Measurements from ENCODE around the gene IGSF22.

GRCh38 chr11:18737642-18738041 is 11.7 kb upstream of the IGSF22 start:
- TF ChIP-seq MXI1 (conservative IDR thresholded peaks at IDR 0.05; ENCODE audit: poor library complexity, severe bottlenecking): no peak
- TF ChIP-seq CTCF (IDR thresholded peaks at IDR 0.05; ENCODE audit: poor library complexity, severe bottlenecking): no peak
- TF ChIP-seq POLR2AphosphoS5 (IDR thresholded peaks at IDR 0.05): no peak
- TF ChIP-seq, protein P1, sequence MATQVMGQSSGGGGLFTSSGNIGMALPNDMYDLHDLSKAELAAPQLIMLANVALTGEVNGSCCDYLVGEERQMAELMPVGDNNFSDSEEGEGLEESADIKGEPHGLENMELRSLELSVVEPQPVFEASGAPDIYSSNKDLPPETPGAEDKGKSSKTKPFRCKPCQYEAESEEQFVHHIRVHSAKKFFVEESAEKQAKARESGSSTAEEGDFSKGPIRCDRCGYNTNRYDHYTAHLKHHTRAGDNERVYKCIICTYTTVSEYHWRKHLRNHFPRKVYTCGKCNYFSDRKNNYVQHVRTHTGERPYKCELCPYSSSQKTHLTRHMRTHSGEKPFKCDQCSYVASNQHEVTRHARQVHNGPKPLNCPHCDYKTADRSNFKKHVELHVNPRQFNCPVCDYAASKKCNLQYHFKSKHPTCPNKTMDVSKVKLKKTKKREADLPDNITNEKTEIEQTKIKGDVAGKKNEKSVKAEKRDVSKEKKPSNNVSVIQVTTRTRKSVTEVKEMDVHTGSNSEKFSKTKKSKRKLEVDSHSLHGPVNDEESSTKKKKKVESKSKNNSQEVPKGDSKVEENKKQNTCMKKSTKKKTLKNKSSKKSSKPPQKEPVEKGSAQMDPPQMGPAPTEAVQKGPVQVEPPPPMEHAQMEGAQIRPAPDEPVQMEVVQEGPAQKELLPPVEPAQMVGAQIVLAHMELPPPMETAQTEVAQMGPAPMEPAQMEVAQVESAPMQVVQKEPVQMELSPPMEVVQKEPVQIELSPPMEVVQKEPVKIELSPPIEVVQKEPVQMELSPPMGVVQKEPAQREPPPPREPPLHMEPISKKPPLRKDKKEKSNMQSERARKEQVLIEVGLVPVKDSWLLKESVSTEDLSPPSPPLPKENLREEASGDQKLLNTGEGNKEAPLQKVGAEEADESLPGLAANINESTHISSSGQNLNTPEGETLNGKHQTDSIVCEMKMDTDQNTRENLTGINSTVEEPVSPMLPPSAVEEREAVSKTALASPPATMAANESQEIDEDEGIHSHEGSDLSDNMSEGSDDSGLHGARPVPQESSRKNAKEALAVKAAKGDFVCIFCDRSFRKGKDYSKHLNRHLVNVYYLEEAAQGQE (IDR thresholded peaks at IDR 0.05; ENCODE audit: borderline replicate concordance): no peak
- TF ChIP-seq EZH2 (IDR thresholded peaks at IDR 0.05; ENCODE audit: borderline replicate concordance, insufficient read depth, low read length, poor library complexity, severe bottlenecking): no peak
- no peak for TF ChIP-seq RAD21 (conservative IDR thresholded peaks at IDR 0.05)
- TF ChIP-seq EP300 (conservative IDR thresholded peaks at IDR 0.05; ENCODE audit: poor library complexity, severe bottlenecking): no peak
- no peak for TF ChIP-seq TAF1 (IDR thresholded peaks at IDR 0.05; ENCODE audit: low read depth)
